Endodermal cell (in vitro differentiated cells): ENCODE results near the gene SORCS1. TPM values are rescaled to one million over a fixed set of nuclear protein-coding genes. Genes with fewer than 3 reads are reported as not detected.
"Not testable (repeated sequence)": the region's sequence is repeated elsewhere in the genome, so short reads cannot be mapped to it uniquely, and the experiment has no call there.

ENCODE experiments used
- DNase-seq: peaks from one replicate; pipeline ENCODE4 v3.0.0-alpha.2; 2017
- H3K27ac ChIP-seq: 2 replicates; pipeline ENCODE4 v1.5.1; 2013; ENCODE audit warnings: mild to moderate bottlenecking, low read depth, low read length, moderate library complexity
- H3K27me3 ChIP-seq: 2 replicates; pipeline ENCODE4 v1.6.1; 2013; ENCODE audit warnings: mild to moderate bottlenecking, low read length, moderate library complexity; ENCODE audit not compliant: insufficient read depth, control insufficient read depth, poor library complexity, severe bottlenecking
- H3K36me3 ChIP-seq: 2 replicates; pipeline ENCODE4 v1.7.0; 2013; ENCODE audit warnings: mild to moderate bottlenecking, low read length, moderate library complexity; ENCODE audit not compliant: control insufficient read depth, insufficient read depth
- H3K4me1 ChIP-seq: one replicate; pipeline ENCODE4 v1.7.0; 2013; ENCODE audit warnings: low read length; ENCODE audit not compliant: control insufficient read depth, insufficient read depth
- H3K4me3 ChIP-seq: 2 replicates; pipeline ENCODE4 v1.5.1; 2013; ENCODE audit warnings: mild to moderate bottlenecking, low read length, moderate library complexity
- H3K9ac ChIP-seq: 2 replicates; pipeline ENCODE4 v1.6.1; 2013; ENCODE audit warnings: mild to moderate bottlenecking, low read length, moderate library complexity; ENCODE audit not compliant: poor library complexity, severe bottlenecking; ENCODE audit errors: extremely low read depth
- H3K9me3 ChIP-seq: 2 replicates; pipeline ENCODE4 v1.6.1; 2013; ENCODE audit warnings: mild to moderate bottlenecking, low read length, moderate library complexity; ENCODE audit not compliant: control insufficient read depth
- H3K27ac Mint-ChIP-seq: 2 replicates; pipeline ENCODE4 v1.8.0; 2020; ENCODE audit warnings: mixed read lengths
- H3K27me3 Mint-ChIP-seq: 2 replicates; pipeline ENCODE4 v1.8.0; 2021; ENCODE audit warnings: mild to moderate bottlenecking, mixed read lengths; ENCODE audit not compliant: insufficient read depth
- H3K36me3 Mint-ChIP-seq: 2 replicates; pipeline ENCODE4 v1.8.0; 2020; ENCODE audit warnings: low read depth, mixed read lengths
- H3K4me1 Mint-ChIP-seq: 2 replicates; pipeline ENCODE4 v1.8.0; 2020; ENCODE audit warnings: mixed read lengths
- H3K4me3 Mint-ChIP-seq: 2 replicates; pipeline ENCODE4 v1.8.0; 2020; ENCODE audit warnings: mild to moderate bottlenecking, moderate library complexity, mixed read lengths
- H3K9me3 Mint-ChIP-seq: 2 replicates; pipeline ENCODE4 v1.8.0; 2020; ENCODE audit warnings: mild to moderate bottlenecking, mixed read lengths
- CTCF ChIP-seq: fragments of 200-600 bp; sonication (generic); conservative IDR thresholded peaks from 2 replicates; pipeline ENCODE4 v1.5.0; 2021; ENCODE audit warnings: antibody characterized with exemption, mild to moderate bottlenecking
- WGBS, 2 experiments: methylation state at CpG; one replicate each; pipeline versions ENCODE4 v1.1.5 to v1.1.7; 2013; ENCODE audit warnings: missing lambda C conversion rate in 2 of 2, mixed read lengths in 1 of 2; ENCODE audit not compliant: insufficient coverage in 1 of 2, insufficient read length in 1 of 2; 5-methylcytosine and 5-hydroxymethylcytosine counted together
- total RNA-seq, 2 donors: library from RNA; stranded (reverse); fragmentation: NEBNext Ultra II Directional in 1 of 2; extraction: Animal tissue kit (Norgen Biotek cat#: 25700) in 1 of 2; gene quantifications; 2 replicates in 1 of 2; 3 replicates in 1 of 2; pipeline ENCODE4 v1.2.1, GENCODE V29; 2021

Gene SORCS1
- total RNA-seq, 2 donors from 2014 or later = 57.4 to 79.6 TPM

GRCh38 chr10:107028236-107028635 lies 136.3 kb downstream of the SORCS1 start:
- Histone ChIP-seq H3K27ac (no peak overlapping the region), H3K4me1 (peaks cover 13% of the 10 kb centered on the region), H3K36me3 (no peaks in the 10 kb centered on the region), H3K27me3 (no peaks in the 10 kb centered on the region), H3K9me3 (no peaks in the 10 kb centered on the region), H3K4me3 (no peak overlapping the region), H3K9ac (no peak overlapping the region)
- H3K27ac Mint-ChIP-seq = no peak overlapping the region
- H3K4me3 Mint-ChIP-seq = no peak overlapping the region
- peaks cover 12% of the 10 kb centered on the region for H3K27me3 Mint-ChIP-seq
- no peak for DNase-seq
- 86 to 100% methylated on average over 1 to 2 of the region's 2 CpGs for WGBS, 2 experiments
- peaks cover 2% of the 10 kb centered on the region for H3K9me3 Mint-ChIP-seq
- H3K36me3 Mint-ChIP-seq = no peaks in the 10 kb centered on the region
- TF ChIP-seq CTCF = no peak
- peaks cover 21% of the 10 kb centered on the region for H3K4me1 Mint-ChIP-seq

GRCh38 chr10:107025676-107026075 lies 138.8 kb downstream of the SORCS1 start:
- no peak for DNase-seq
- peak overlapping the region; percentile 76 for H3K27ac Mint-ChIP-seq
- no peak overlapping the region for H3K9ac ChIP-seq
- H3K4me1 Mint-ChIP-seq = peaks cover 23% of the 10 kb centered on the region
- TF ChIP-seq CTCF = no peak
- H3K27me3 ChIP-seq = no peaks in the 10 kb centered on the region
- no peak overlapping the region for H3K27ac ChIP-seq
- no peaks in the 10 kb centered on the region for H3K9me3 ChIP-seq
- H3K27me3 Mint-ChIP-seq = peaks cover 12% of the 10 kb centered on the region
- no peak overlapping the region for H3K4me3 Mint-ChIP-seq
- no peak overlapping the region for H3K4me3 ChIP-seq
- 67 to 72% methylated on average over 4 of the region's 4 CpGs for WGBS, 2 experiments
- H3K36me3 ChIP-seq = no peaks in the 10 kb centered on the region
- peaks cover 2% of the 10 kb centered on the region for H3K9me3 Mint-ChIP-seq
- H3K36me3 Mint-ChIP-seq = no peaks in the 10 kb centered on the region
- H3K4me1 ChIP-seq = peaks cover 7% of the 10 kb centered on the region

- not testable (repeated sequence) for H3K27ac Mint-ChIP-seq, H3K4me1 ChIP-seq, H3K4me3 ChIP-seq, H3K9ac ChIP-seq, H3K36me3 ChIP-seq, DNase-seq, H3K27ac ChIP-seq, H3K36me3 Mint-ChIP-seq, H3K4me3 Mint-ChIP-seq, H3K9me3 ChIP-seq, H3K27me3 ChIP-seq, H3K9me3 Mint-ChIP-seq
- Mint-ChIP-seq H3K4me1 (peaks cover 35% of the 10 kb centered on the region), H3K27me3 (peaks cover 12% of the 10 kb centered on the region)
- whole genome bisulfite sequencing, 2 experiments = 89% methylated on average over 3 of the region's 3 CpGs; no CpG with 5 or more reads in 1 of the 2 experiments
Observed at GRCh38 chr10:107024033-107024432, 140.5 kb downstream of the SORCS1 start.
